Activated CD4-positive, CD25-positive, alpha-beta regulatory T cell treated with anti-CD3 and anti-CD28 coated beads, Interleukin-2, amount 50 U/mL, for 16 hours (primary cell): ENCODE measurements around the gene RBP5.
A peak's percentile ranks its signal among the peaks of the same experiment; 100 is the strongest.
"Not testable (repeated sequence)": the region's sequence is repeated elsewhere in the genome, so short reads cannot be mapped to it uniquely, and the experiment has no call there.

Source experiments
- DNase-seq: peaks from one replicate; pipeline ENCODE4 v3.0.0-alpha.2; 2020; ENCODE audit warnings: low read depth, low spot score

Gene RBP5

GRCh38 chr12:7123806-7124522 lies 4.7 kb downstream of the RBP5 start:
- DNase-seq = no peak

- DNase-seq = no peak
Measured at GRCh38 chr12:7122811-7123769, 5.6 kb downstream of the RBP5 start.

GRCh38 chr12:7121324-7121723 lies 7.4 kb downstream of the RBP5 start:
- no peak for DNase-seq

GRCh38 chr12:7120166-7120565 lies 8.5 kb downstream of the RBP5 start:
- no peak for DNase-seq

- no peak for DNase-seq
Measured at GRCh38 chr12:7118881-7119280, 9.8 kb downstream of the RBP5 start.

- no peak for DNase-seq
Measured at GRCh38 chr12:7117670-7118069, 11.0 kb downstream of the RBP5 start.

GRCh38 chr12:7116916-7117315 lies 11.8 kb downstream of the RBP5 start:
- no peak for DNase-seq

- DNase-seq = no peak
Measured at GRCh38 chr12:7116196-7116595, 12.5 kb downstream of the RBP5 start.

- DNase-seq = no peak
Measured at GRCh38 chr12:7114851-7115250, 13.8 kb downstream of the RBP5 start.

GRCh38 chr12:7114008-7114407 lies 14.7 kb downstream of the RBP5 start:
- no peak for DNase-seq

- no peak for DNase-seq
Measured at GRCh38 chr12:7113389-7113871, 15.3 kb downstream of the RBP5 start.

GRCh38 chr12:7112041-7112440 lies 16.6 kb downstream of the RBP5 start:
- no peak for DNase-seq

- no peak for DNase-seq
Measured at GRCh38 chr12:7110661-7111060, 18.0 kb downstream of the RBP5 start.

- no peak for DNase-seq
Measured at GRCh38 chr12:7109572-7109920, 19.1 kb downstream of the RBP5 start.

GRCh38 chr12:7108796-7109571 lies 19.7 kb downstream of the RBP5 start, which contains the start of gene C1RL:
TSS of gene C1RL (minus strand) at chr12:7109214. CDS start at chr12:7109180, 34 bp downstream.
- peak; percentile 72 for DNase-seq

- peak; percentile 48 for DNase-seq
Measured at GRCh38 chr12:7108003-7108795, 20.5 kb downstream of the RBP5 start.

GRCh38 chr12:7107636-7108002 lies 21.1 kb downstream of the RBP5 start:
- DNase-seq = no peak

GRCh38 chr12:7107181-7107580 lies 21.5 kb downstream of the RBP5 start:
- not testable (repeated sequence) for DNase-seq

- DNase-seq = no peak
Measured at GRCh38 chr12:7106082-7106481, 22.6 kb downstream of the RBP5 start.

- no peak for DNase-seq
Measured at GRCh38 chr12:7103837-7104584, 24.7 kb downstream of the RBP5 start.
